HepG2 (cell line): ENCODE measurements around the gene SOX9. TPM values are rescaled to one million over a fixed set of nuclear protein-coding genes. Genes with fewer than 3 reads are reported as not detected.

Experiments
- CBX1 ChIP-seq: IDR thresholded peaks from one replicate; pipeline ENCODE4 v1.6.1; 2016; ENCODE audit warnings: antibody characterized with exemption, low read depth
- ISL2 ChIP-seq: sonication (generic); formaldehyde crosslinking; IDR thresholded peaks from 2 replicates; pipeline ENCODE4 v1.5.0; 2020; ENCODE audit warnings: missing genetic modification reagents
- SMYD3 ChIP-seq: sonication (generic); formaldehyde crosslinking; IDR thresholded peaks from 2 replicates; pipeline ENCODE4 v1.8.1; 2023; ENCODE audit warnings: mild to moderate bottlenecking, missing genetic modification reagents
- TP53 ChIP-seq: sonication (generic); formaldehyde crosslinking; conservative IDR thresholded peaks from 2 replicates; pipeline ENCODE4 v1.4.0; 2020; ENCODE audit warnings: missing genetic modification reagents
- ZBTB1 ChIP-seq: sonication (generic); formaldehyde crosslinking; IDR thresholded peaks from 2 replicates; pipeline ENCODE4 v1.4.0; 2020; ENCODE audit warnings: missing genetic modification reagents, borderline replicate concordance
- ZKSCAN1 ChIP-seq: fragments of 150-350 bp; IDR thresholded peaks from 2 replicates; pipeline ENCODE4 v1.6.1; 2014; ENCODE audit warnings: low read length
- ZNF20 ChIP-seq: sonication (generic); formaldehyde crosslinking; IDR thresholded peaks from 2 replicates; pipeline ENCODE4 v1.4.0; 2020; ENCODE audit warnings: mild to moderate bottlenecking, moderate library complexity, missing genetic modification reagents
- polyA plus RNA-seq, 8 experiments: library from polyadenylated mRNA; depleted of rRNA in 3 of 8; stranded (reverse) in 7 of 8; unstranded in 1 of 8; fragments of >200 nt; fragmentation: Illumina TruSeq in 4 of 8; extraction: Trizol in 4 of 8; gene quantifications; 2 replicates each; pipeline versions ENCODE4 v1.2.1 to v1.2.3, GENCODE V29; 2011 to 2016; ENCODE audit warnings: low read depth in 4 of 8, missing spikeins in 1 of 8, mixed read lengths in 1 of 8; ENCODE audit not compliant: insufficient read depth in 1 of 8
- total RNA-seq, 5 experiments: library from RNA; depleted of rRNA; stranded (reverse); fragments of >200 nt; fragmentation: Illumina TruSeq; extraction: Trizol; gene quantifications; 2 replicates each; pipeline ENCODE4 v1.2.3, GENCODE V29; 2016; ENCODE audit warnings: low read depth in 1 of 5
- TF ChIP-seq, protein P1 (sequence below): sonication (generic); formaldehyde crosslinking; IDR thresholded peaks from one replicate; pipeline ENCODE4 v1.5.1; 2020; ENCODE audit warnings: mild to moderate bottlenecking, missing genetic modification reagents; ENCODE audit errors: not compliant biosample characterization
- TF ChIP-seq, protein P2 (sequence below): sonication (generic); formaldehyde crosslinking; IDR thresholded peaks from 2 replicates; pipeline ENCODE4 v1.4.0; 2020; ENCODE audit warnings: mild to moderate bottlenecking, missing genetic modification reagents, borderline replicate concordance
- TF ChIP-seq, protein P3 (sequence below): sonication (generic); IDR thresholded peaks from 2 replicates; pipeline ENCODE4 v1.6.1; 2016; ENCODE audit warnings: low read depth, borderline replicate concordance
- TF ChIP-seq, protein P4 (sequence below): sonication (generic); formaldehyde crosslinking; IDR thresholded peaks from 2 replicates; pipeline ENCODE4 v1.9.0; 2021; ENCODE audit warnings: missing genetic modification reagents, borderline replicate concordance

Gene SOX9
- total and polyA plus RNA-seq, 2 of the 13 experiments (the other 11 are each of a cell fraction or from before 2014, with no cell fraction given): 16.1 to 27.6 TPM

DNA sequence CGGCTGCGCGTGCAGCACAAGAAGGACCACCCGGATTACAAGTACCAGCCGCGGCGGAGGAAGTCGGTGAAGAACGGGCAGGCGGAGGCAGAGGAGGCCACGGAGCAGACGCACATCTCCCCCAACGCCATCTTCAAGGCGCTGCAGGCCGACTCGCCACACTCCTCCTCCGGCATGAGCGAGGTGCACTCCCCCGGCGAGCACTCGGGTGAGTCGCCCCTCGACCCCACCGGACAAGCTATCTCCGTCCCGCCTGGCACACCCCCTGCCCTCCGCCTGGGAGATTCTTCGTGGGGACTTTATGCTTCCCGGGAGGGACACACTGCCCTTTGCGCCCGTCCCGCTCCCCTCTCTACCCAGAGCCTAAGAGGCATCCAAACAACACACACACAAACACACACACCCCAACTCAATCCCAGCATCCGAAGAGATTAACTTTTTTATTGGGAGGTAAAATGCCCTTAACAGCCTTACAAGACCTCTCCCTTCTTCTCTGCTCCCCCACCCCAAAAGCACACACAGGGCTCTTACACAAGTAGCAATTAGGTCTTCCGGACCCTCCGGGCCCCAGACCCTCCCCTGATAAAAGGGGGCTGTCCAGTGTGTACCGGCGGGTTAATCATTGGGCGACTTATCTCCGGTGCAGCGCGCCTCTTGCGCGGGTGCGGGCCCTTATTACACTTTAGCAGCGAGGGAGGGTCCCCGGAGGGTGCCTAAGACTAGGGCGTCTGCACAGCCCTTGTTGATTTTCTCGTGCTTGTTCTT is 2.1 kb downstream of the SOX9 start (continued):
- TF ChIP-seq, protein P1, sequence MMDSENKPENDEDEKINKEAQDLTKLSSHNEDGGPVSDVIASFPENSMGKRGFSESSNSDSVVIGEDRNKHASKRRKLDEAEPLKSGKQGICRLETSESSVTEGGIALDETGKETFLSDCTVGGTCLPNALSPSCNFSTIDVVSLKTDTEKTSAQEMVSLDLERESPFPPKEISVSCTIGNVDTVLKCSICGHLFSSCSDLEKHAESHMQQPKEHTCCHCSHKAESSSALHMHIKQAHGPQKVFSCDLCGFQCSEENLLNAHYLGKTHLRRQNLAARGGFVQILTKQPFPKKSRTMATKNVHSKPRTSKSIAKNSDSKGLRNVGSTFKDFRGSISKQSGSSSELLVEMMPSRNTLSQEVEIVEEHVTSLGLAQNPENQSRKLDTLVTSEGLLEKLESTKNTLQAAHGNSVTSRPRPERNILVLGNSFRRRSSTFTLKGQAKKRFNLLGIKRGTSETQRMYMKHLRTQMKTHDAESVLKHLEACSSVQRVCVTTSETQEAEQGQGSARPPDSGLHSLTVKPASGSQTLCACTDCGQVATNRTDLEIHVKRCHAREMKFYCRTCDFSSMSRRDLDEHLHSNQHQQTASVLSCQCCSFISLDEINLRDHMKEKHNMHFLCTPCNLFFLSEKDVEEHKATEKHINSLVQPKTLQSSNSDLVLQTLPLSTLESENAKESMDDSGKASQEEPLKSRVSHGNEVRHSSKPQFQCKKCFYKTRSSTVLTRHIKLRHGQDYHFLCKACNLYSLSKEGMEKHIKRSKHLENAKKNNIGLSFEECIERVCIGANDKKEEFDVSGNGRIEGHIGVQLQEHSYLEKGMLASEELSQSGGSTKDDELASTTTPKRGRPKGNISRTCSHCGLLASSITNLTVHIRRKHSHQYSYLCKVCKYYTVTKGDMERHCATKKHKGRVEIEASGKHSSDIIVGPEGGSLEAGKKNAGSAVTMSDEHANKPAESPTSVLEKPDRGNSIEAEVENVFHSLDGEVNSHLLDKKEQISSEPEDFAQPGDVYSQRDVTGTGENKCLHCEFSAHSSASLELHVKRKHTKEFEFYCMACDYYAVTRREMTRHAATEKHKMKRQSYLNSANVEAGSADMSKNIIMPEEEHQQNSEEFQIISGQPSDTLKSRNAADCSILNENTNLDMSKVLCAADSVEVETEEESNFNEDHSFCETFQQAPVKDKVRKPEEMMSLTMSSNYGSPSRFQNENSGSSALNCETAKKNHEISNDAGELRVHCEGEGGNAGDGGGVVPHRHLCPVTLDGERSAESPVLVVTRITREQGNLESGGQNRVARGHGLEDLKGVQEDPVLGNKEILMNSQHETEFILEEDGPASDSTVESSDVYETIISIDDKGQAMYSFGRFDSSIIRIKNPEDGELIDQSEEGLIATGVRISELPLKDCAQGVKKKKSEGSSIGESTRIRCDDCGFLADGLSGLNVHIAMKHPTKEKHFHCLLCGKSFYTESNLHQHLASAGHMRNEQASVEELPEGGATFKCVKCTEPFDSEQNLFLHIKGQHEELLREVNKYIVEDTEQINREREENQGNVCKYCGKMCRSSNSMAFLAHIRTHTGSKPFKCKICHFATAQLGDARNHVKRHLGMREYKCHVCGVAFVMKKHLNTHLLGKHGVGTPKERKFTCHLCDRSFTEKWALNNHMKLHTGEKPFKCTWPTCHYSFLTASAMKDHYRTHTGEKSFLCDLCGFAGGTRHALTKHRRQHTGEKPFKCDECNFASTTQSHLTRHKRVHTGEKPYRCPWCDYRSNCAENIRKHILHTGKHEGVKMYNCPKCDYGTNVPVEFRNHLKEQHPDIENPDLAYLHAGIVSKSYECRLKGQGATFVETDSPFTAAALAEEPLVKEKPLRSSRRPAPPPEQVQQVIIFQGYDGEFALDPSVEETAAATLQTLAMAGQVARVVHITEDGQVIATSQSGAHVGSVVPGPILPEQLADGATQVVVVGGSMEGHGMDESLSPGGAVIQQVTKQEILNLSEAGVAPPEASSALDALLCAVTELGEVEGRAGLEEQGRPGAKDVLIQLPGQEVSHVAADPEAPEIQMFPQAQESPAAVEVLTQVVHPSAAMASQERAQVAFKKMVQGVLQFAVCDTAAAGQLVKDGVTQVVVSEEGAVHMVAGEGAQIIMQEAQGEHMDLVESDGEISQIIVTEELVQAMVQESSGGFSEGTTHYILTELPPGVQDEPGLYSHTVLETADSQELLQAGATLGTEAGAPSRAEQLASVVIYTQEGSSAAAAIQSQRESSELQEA (CRISPR knock-in tag): peak; percentile 22
- TF ChIP-seq SMYD3 (CRISPR knock-in tag) (no peak), TP53 (CRISPR knock-in tag) (no peak), ZNF20 (no peak), ZBTB1 (no peak), CBX1 (no peak), ISL2 (CRISPR knock-in tag) (peak; percentile 85), ZKSCAN1 (no peak)
- TF ChIP-seq, protein P2, sequence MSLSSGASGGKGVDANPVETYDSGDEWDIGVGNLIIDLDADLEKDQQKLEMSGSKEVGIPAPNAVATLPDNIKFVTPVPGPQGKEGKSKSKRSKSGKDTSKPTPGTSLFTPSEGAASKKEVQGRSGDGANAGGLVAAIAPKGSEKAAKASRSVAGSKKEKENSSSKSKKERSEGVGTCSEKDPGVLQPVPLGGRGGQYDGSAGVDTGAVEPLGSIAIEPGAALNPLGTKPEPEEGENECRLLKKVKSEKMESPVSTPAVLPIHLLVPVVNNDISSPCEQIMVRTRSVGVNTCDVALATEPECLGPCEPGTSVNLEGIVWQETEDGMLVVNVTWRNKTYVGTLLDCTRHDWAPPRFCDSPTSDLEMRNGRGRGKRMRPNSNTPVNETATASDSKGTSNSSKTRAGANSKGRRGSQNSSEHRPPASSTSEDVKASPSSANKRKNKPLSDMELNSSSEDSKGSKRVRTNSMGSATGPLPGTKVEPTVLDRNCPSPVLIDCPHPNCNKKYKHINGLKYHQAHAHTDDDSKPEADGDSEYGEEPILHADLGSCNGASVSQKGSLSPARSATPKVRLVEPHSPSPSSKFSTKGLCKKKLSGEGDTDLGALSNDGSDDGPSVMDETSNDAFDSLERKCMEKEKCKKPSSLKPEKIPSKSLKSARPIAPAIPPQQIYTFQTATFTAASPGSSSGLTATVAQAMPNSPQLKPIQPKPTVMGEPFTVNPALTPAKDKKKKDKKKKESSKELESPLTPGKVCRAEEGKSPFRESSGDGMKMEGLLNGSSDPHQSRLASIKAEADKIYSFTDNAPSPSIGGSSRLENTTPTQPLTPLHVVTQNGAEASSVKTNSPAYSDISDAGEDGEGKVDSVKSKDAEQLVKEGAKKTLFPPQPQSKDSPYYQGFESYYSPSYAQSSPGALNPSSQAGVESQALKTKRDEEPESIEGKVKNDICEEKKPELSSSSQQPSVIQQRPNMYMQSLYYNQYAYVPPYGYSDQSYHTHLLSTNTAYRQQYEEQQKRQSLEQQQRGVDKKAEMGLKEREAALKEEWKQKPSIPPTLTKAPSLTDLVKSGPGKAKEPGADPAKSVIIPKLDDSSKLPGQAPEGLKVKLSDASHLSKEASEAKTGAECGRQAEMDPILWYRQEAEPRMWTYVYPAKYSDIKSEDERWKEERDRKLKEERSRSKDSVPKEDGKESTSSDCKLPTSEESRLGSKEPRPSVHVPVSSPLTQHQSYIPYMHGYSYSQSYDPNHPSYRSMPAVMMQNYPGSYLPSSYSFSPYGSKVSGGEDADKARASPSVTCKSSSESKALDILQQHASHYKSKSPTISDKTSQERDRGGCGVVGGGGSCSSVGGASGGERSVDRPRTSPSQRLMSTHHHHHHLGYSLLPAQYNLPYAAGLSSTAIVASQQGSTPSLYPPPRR (CRISPR knock-in tag): peak; percentile 94
- TF ChIP-seq, protein P3, sequence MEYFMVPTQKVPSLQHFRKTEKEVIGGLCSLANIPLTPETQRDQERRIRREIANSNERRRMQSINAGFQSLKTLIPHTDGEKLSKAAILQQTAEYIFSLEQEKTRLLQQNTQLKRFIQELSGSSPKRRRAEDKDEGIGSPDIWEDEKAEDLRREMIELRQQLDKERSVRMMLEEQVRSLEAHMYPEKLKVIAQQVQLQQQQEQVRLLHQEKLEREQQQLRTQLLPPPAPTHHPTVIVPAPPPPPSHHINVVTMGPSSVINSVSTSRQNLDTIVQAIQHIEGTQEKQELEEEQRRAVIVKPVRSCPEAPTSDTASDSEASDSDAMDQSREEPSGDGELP: no peak
- TF ChIP-seq, protein P4, sequence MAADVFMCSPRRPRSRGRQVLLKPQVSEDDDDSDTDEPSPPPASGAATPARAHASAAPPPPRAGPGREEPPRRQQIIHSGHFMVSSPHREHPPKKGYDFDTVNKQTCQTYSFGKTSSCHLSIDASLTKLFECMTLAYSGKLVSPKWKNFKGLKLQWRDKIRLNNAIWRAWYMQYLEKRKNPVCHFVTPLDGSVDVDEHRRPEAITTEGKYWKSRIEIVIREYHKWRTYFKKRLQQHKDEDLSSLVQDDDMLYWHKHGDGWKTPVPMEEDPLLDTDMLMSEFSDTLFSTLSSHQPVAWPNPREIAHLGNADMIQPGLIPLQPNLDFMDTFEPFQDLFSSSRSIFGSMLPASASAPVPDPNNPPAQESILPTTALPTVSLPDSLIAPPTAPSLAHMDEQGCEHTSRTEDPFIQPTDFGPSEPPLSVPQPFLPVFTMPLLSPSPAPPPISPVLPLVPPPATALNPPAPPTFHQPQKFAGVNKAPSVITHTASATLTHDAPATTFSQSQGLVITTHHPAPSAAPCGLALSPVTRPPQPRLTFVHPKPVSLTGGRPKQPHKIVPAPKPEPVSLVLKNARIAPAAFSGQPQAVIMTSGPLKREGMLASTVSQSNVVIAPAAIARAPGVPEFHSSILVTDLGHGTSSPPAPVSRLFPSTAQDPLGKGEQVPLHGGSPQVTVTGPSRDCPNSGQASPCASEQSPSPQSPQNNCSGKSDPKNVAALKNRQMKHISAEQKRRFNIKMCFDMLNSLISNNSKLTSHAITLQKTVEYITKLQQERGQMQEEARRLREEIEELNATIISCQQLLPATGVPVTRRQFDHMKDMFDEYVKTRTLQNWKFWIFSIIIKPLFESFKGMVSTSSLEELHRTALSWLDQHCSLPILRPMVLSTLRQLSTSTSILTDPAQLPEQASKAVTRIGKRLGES: no peak
